HG03354 (cell line): Measurements from ENCODE around the gene RFXAP.

Experiments
- ATAC-seq: cut with Tn5 transposase; IDR thresholded peaks from one replicate; pipeline ENCODE4 v1.9.1; 2021; ENCODE audit warnings: mild to moderate bottlenecking; ENCODE audit not compliant: unreplicated experiment, poor library complexity, severe bottlenecking

The RFXAP gene

DNA sequence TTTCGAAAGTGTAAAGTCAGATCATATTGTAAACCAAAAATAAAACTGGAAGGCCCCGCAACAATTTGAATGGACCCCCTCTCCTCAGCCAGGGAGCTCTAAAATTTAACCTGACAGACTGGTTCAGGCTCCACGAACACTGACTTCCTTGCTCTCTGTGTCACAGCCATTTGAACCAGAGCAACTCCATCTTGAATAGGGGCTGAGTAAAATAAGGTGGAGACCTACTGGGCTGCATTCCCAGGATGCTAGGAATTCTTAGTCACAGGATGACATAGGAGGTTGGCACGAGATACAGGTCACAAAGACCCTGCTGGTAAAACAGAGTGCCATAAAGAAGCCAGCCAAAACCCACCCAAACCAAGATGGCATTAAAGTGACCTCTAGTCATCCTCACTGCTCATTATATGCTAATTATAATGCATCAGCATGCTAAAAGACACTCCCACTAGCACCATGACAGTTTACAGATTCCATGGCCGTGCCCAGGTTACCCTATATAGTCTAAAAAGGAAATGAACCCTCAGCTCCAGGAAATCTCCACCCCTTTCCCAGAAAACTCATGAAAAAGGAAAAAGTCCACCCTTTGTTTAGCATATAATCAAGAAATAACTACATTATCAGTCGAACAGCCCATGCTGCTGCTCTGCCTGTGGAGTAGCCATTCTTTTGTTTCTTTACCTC, 43.1 kb downstream of the RFXAP start:
- ATAC-seq: no peak

- no peak for ATAC-seq
These were observed 43.7 kb downstream of the RFXAP start for GRCh38 chr13:36862722-36863121.

DNA sequence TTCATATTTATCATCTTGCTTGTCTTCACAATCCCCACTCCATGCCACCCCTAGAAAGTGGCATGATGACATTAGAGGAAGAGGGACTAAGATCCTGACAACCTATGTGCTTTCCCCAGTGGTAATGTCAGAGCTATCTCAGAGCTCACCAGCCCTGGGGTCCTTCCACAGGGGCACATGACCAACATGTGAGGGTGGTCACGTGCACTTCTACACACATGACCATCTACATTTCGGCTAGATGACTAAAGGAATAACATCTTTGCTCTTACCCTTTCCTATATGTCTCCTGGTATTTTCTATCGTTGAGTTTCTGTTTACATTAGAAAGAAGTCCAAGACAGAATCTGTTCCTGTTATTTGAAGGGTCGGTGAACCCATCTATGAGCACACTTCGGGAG, 46.2 kb downstream of the RFXAP start:
- no peak for ATAC-seq

DNA sequence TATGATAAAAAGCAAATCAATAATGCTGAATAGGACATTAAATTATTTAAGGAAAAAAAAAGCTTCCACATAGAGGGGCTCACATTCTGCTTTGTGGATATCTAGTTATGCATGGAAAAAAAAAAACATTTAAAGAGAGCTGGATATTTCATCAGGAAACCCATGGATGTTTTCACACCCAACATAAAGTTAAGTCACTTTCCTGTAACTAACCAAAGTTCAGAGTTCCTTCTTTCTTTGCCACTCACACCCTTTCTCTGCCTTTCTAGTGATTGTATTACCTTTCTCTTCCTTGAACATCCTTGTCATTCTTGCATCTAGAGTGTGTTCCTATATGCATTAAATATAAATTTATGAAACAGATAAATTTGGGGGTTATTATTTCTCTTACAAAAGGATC, 47.2 kb downstream of the RFXAP start:
- no peak for ATAC-seq

- ATAC-seq: no peak
These were observed 51.1 kb downstream of the RFXAP start for GRCh38 chr13:36870050-36870692.

DNA sequence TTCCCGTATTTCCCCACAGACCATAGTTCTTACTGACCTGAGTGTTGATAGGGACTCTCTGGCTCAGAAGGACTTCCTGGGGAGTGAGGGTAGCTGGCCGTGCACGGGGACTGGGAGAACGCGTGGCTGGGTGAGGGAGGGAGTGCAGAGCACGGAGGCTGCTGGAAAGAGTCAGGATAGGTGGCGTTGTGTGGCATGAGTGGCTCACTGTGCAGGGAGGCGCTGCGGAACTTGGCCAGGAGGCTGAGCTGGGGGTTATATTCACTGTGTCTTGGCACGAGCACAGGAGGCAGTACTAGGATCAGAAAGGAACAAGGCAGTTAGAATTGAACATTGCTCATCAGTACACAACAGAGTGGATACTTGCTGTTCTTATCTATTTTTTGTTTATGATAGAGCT, 53.6 kb downstream of the RFXAP start:
- ATAC-seq: no peak

DNA sequence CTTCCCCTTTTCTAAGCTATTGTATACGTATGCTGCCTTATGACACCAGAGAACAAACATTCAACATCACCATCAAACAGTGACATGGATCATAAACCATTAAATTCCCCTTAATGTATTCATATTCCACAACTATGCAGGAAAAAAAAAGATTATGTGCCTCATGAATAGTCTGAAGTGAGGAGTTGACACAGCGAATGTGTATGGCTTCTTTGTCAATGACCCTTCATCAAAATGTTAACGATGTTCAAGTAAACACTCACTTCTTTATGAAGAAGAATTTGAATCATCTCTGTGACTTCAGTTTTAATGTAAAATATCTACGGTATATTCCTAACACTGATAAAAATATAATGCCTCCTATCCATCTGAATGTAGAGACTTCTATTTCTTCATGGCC, 56.4 kb downstream of the RFXAP start:
- no peak for ATAC-seq

DNA sequence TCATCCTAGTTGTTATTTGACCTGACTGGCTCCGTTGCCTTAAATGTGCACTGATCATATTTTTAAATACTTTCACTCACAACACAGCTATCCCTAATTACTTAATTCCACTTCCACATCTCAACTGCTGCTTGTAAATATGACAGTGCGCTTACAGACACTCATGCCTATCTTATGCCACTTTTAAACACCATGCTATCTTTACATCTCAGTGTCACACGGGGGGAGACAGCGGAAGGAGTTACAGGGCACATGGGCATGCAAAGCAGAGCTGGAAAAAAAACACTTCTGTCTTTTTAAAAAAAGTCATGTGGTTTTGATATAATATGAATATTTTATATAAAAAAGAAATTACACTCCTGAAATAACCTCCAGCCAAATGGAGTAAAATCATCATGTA, 56.9 kb downstream of the RFXAP start:
- ATAC-seq: no peak
